Neuronal stem cell (in vitro differentiated cells): ENCODE results near the gene SUSD2.

Experiments used
- DNase-seq: peaks from one replicate; pipeline ENCODE4 v3.0.0-alpha.2; 2013; ENCODE audit warnings: low spot score
- H2AFZ ChIP-seq: one replicate; pipeline ENCODE4 v1.6.1; 2013; ENCODE audit warnings: mild to moderate bottlenecking, low read length, inconsistent platforms
- H2AK5ac ChIP-seq: 2 replicates; pipeline ENCODE4 v1.6.1; 2013; ENCODE audit warnings: low read depth, mild to moderate bottlenecking, inconsistent platforms, low read length, moderate library complexity, mixed read lengths
- H2BK120ac ChIP-seq: 2 replicates; pipeline ENCODE4 v1.6.1; 2013; ENCODE audit warnings: low read depth, mild to moderate bottlenecking, inconsistent platforms, low read length, moderate library complexity, mixed read lengths
- H2BK12ac ChIP-seq: one replicate; pipeline ENCODE4 v1.6.1; 2013; ENCODE audit warnings: low read length, inconsistent platforms
- H2BK15ac ChIP-seq: 2 replicates; pipeline ENCODE4 v1.6.1; 2013; ENCODE audit warnings: mild to moderate bottlenecking, low read length, inconsistent platforms, mixed read lengths
- H2BK5ac ChIP-seq: one replicate; pipeline ENCODE4 v1.6.1; 2013; ENCODE audit warnings: inconsistent platforms, mild to moderate bottlenecking, low read length, moderate library complexity
- H3K14ac ChIP-seq: one replicate; pipeline ENCODE4 v1.6.1; 2013; ENCODE audit warnings: low read length, inconsistent platforms
- H3K18ac ChIP-seq: 2 replicates; pipeline ENCODE4 v1.6.1; 2013; ENCODE audit warnings: low read length, inconsistent platforms
- H3K23ac ChIP-seq: 2 replicates; pipeline ENCODE4 v1.6.1; 2013; ENCODE audit warnings: low read depth, mild to moderate bottlenecking, mixed read lengths, low read length, inconsistent platforms; ENCODE audit not compliant: poor library complexity
- H3K27ac ChIP-seq: replicated peaks from 3 replicates; pipeline ENCODE4 v1.5.1; 2013; ENCODE audit warnings: low read length, inconsistent platforms
- H3K27me3 ChIP-seq, 3 experiments: 2 replicates each; pipeline ENCODE4 v1.6.1; 2013; ENCODE audit warnings: low read length in 3 of 3, mild to moderate bottlenecking in 2 of 3, inconsistent platforms in 1 of 3, low read depth in 1 of 3, mixed read lengths in 1 of 3, moderate library complexity in 1 of 3; ENCODE audit not compliant: control insufficient read depth in 3 of 3, insufficient read depth in 3 of 3
- H3K36me3 ChIP-seq, 2 donors: replicated peaks in 1 of 2; 2 replicates each; pipeline ENCODE4 v1.6.1; 2013; ENCODE audit warnings: low read length in 2 of 2; ENCODE audit not compliant: control insufficient read depth in 2 of 2, insufficient read depth in 2 of 2
- H3K4ac ChIP-seq: 2 replicates; pipeline ENCODE4 v1.6.1; 2013; ENCODE audit warnings: inconsistent platforms, mild to moderate bottlenecking, low read length, moderate library complexity
- H3K4me1 ChIP-seq, 2 donors: 1 replicate in 1 of 2; 2 replicates in 1 of 2; pipeline ENCODE4 v1.6.1; 2013; ENCODE audit warnings: low read length in 2 of 2, low read depth in 1 of 2; ENCODE audit not compliant: control insufficient read depth in 2 of 2, insufficient read depth in 1 of 2
- H3K4me2 ChIP-seq: one replicate; pipeline ENCODE4 v1.6.1; 2013; ENCODE audit warnings: mild to moderate bottlenecking, low read length, inconsistent platforms; ENCODE audit not compliant: insufficient read depth, poor library complexity, severe bottlenecking
- H3K4me3 ChIP-seq, 2 donors: 2 replicates each; pipeline ENCODE4 v1.5.1; 2013; ENCODE audit warnings: low read length in 2 of 2, mild to moderate bottlenecking in 2 of 2, inconsistent platforms in 1 of 2, moderate library complexity in 1 of 2
- H3K79me1 ChIP-seq: one replicate; pipeline ENCODE4 v1.6.1; 2013; ENCODE audit warnings: low read depth, mild to moderate bottlenecking, inconsistent platforms, low read length, moderate library complexity
- H3K9ac ChIP-seq: one replicate; pipeline ENCODE4 v1.6.1; 2013; ENCODE audit warnings: mild to moderate bottlenecking, low read depth, low read length, inconsistent platforms; ENCODE audit not compliant: poor library complexity
- H3K9me3 ChIP-seq, 2 donors: replicated peaks in 1 of 2; 2 replicates each; pipeline versions ENCODE3 to v1.6.1; 2013; ENCODE audit warnings: low read length in 2 of 2, mild to moderate bottlenecking in 2 of 2, inconsistent platforms in 1 of 2, low read depth in 1 of 2, mixed read lengths in 1 of 2, moderate library complexity in 1 of 2; ENCODE audit not compliant: control insufficient read depth in 2 of 2, insufficient read depth in 1 of 2
- H4K8ac ChIP-seq: one replicate; pipeline ENCODE4 v1.6.1; 2013; ENCODE audit warnings: low read depth, mild to moderate bottlenecking, inconsistent platforms, low read length, moderate library complexity
- H4K91ac ChIP-seq: one replicate; pipeline ENCODE4 v1.6.1; 2013; ENCODE audit warnings: low read length, low read depth, mild to moderate bottlenecking, inconsistent platforms; ENCODE audit not compliant: poor library complexity
- WGBS, 2 donors: extraction: QIAGEN DNeasy Blood & Tissue Kit; methylation state at CpG; one replicate each; pipeline ENCODE4 v1.1.7; 2013; ENCODE audit warnings: missing lambda C conversion rate in 2 of 2, mixed read lengths in 1 of 2; ENCODE audit not compliant: insufficient read length in 2 of 2, insufficient replicate concordance in 1 of 2; ENCODE audit errors: extremely low coverage in 2 of 2; 5-methylcytosine and 5-hydroxymethylcytosine counted together

Gene SUSD2

DNA sequence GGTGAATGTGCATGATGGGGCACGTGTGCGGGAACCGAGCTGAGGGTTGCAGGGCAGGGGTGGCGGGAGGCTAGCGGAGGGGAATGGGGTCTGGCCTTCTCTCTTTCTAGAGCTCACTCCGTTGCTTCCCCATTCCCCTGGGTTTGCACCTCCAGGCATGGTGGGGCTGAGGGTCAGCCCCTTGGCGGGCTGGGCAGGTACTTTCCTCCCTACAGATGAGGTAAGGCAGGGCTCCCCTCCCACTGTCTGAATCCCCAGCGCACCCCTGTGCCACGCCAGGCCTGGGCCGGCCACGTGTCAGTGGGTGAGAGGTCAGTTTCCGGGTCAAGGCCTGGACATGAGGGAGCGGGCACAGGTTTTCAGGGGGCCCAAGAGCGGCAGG lies 8.9 kb downstream of the SUSD2 start:
- WGBS, 2 donors, result no CpG with 5 or more reads among the region's 14 CpGs
- H3K23ac ChIP-seq, result no peak overlapping the region
- peaks cover 0 to 2% of the 10 kb centered on the region in 2 donors for H3K9me3 ChIP-seq
- peaks cover 2% of the 10 kb centered on the region for H3K79me1 ChIP-seq
- peak overlapping the region; percentile 71 for H3K14ac ChIP-seq
- peak overlapping the region; percentile 70 for H3K9ac ChIP-seq
- no peak overlapping the region for H3K4me3 ChIP-seq
- H3K36me3 ChIP-seq, result no peaks in the 10 kb centered on the region
- peak overlapping the region; percentile 76 for H2AK5ac ChIP-seq
- H4K91ac ChIP-seq, result no peak overlapping the region
- H3K4me2 ChIP-seq, result no peak overlapping the region
- H2BK5ac ChIP-seq, result peak overlapping the region; percentile 84
- no peak overlapping the region for H3K27ac ChIP-seq
- H2BK15ac ChIP-seq, result peak overlapping the region; percentile 83
- DNase-seq, result no peak
- H3K27me3 ChIP-seq, result no peaks in the 10 kb centered on the region
- no peaks in the 10 kb centered on the region for H3K4me1 ChIP-seq
- peak overlapping the region; percentile 65 for H4K8ac ChIP-seq
- H2BK120ac ChIP-seq, result no peak overlapping the region
- peak overlapping the region; percentile 23 for H3K4ac ChIP-seq
- no peak overlapping the region for H2BK12ac ChIP-seq
- peak overlapping the region; percentile 87 for H3K18ac ChIP-seq
- H2AFZ ChIP-seq, result peak overlapping the region; percentile 71

- no peak overlapping the region for H2BK12ac ChIP-seq
- no peak overlapping the region for H3K14ac ChIP-seq
- no peak overlapping the region for H3K4me3 ChIP-seq
- H3K18ac ChIP-seq, result no peak overlapping the region
- H2BK120ac ChIP-seq, result no peak overlapping the region
- peak overlapping the region; percentile 83 for H2BK15ac ChIP-seq
- no peak overlapping the region for H4K91ac ChIP-seq
- H3K4ac ChIP-seq, result no peak overlapping the region
- H2BK5ac ChIP-seq, result peak overlapping the region; percentile 84
- peaks cover 0 to 2% of the 10 kb centered on the region in 2 donors for H3K9me3 ChIP-seq
- WGBS, 2 donors, result no CpG with 5 or more reads among the region's 8 CpGs
- no peak overlapping the region for H4K8ac ChIP-seq
- H3K4me2 ChIP-seq, result no peak overlapping the region
- H3K79me1 ChIP-seq, result peaks cover 2% of the 10 kb centered on the region
- H3K23ac ChIP-seq, result no peak overlapping the region
- H3K4me1 ChIP-seq, result no peaks in the 10 kb centered on the region
- no peak overlapping the region for H3K9ac ChIP-seq
- no peaks in the 10 kb centered on the region for H3K27me3 ChIP-seq
- no peaks in the 10 kb centered on the region for H3K36me3 ChIP-seq
- peak overlapping the region; percentile 60 for H2AK5ac ChIP-seq
- no peak for DNase-seq
- peak overlapping the region; percentile 11 for H2AFZ ChIP-seq
- no peak overlapping the region for H3K27ac ChIP-seq
Measured at GRCh38 chr22:24190596-24191208, 9.4 kb downstream of the SUSD2 start.

DNA sequence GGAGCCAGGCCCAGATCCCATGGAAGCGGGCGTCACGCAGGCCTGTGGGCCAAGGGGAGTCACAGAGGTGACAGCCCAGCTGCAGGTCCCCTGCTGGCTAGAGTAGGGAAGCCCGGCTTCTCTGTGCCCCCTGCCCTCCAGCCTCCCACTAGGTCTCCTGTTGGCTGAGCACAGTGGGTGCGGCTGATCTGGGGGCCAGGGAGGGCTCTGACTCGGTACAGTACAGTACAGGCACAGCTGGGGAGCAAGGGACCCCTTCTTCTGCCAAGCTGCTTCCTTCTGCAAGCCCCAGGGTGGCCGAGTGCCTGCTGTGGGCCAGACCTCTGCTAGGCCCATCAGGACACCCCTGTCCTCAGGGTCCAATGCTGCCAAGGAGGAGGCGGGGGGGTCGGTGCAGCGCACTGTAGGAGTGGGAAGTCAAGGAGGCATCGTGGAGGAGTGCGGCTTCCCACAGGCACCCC lies 10.1 kb downstream of the SUSD2 start:
- H3K4me2 ChIP-seq, result no peak overlapping the region
- WGBS, 2 donors, result no CpG with 5 or more reads among the region's 12 CpGs

GRCh38 chr22:24191893-24192292 lies 10.6 kb downstream of the SUSD2 start:
- peaks cover 0 to 2% of the 10 kb centered on the region in 2 donors for H3K9me3 ChIP-seq
- H2AFZ ChIP-seq, result no peak overlapping the region
- no peak overlapping the region for H3K4me2 ChIP-seq
- no peak overlapping the region for H2BK5ac ChIP-seq
- WGBS, 2 donors, result no CpG with 5 or more reads among the region's 5 CpGs
- H3K9ac ChIP-seq, result no peak overlapping the region
- H3K4me1 ChIP-seq, result no peaks in the 10 kb centered on the region
- no peak overlapping the region for H3K14ac ChIP-seq
- no peaks in the 10 kb centered on the region for H3K79me1 ChIP-seq
- no peaks in the 10 kb centered on the region for H3K36me3 ChIP-seq
- H3K4me3 ChIP-seq, result no peak overlapping the region
- no peak overlapping the region for H2AK5ac ChIP-seq
- no peak overlapping the region for H2BK120ac ChIP-seq
- H3K4ac ChIP-seq, result no peak overlapping the region
- H3K27ac ChIP-seq, result no peak overlapping the region
- H4K91ac ChIP-seq, result no peak overlapping the region
- H3K18ac ChIP-seq, result no peak overlapping the region
- H2BK12ac ChIP-seq, result no peak overlapping the region
- no peak overlapping the region for H4K8ac ChIP-seq
- no peak for DNase-seq
- H3K23ac ChIP-seq, result no peak overlapping the region
- no peak overlapping the region for H2BK15ac ChIP-seq
- H3K27me3 ChIP-seq, result no peaks in the 10 kb centered on the region

More for the DNA sequence above, 10.1 kb downstream of the SUSD2 start:
- H3K36me3 ChIP-seq, result no peaks in the 10 kb centered on the region
- H2BK12ac ChIP-seq, result no peak overlapping the region
- H2AFZ ChIP-seq, result no peak overlapping the region
- no peak overlapping the region for H3K27ac ChIP-seq
- no peak overlapping the region for H4K8ac ChIP-seq
- DNase-seq, result no peak
- no peak overlapping the region for H2BK120ac ChIP-seq
- no peaks in the 10 kb centered on the region for H3K79me1 ChIP-seq
- no peak overlapping the region for H2BK5ac ChIP-seq
- no peak overlapping the region for H4K91ac ChIP-seq
- peaks cover 0 to 2% of the 10 kb centered on the region in 2 donors for H3K9me3 ChIP-seq
- no peak overlapping the region for H3K18ac ChIP-seq
- H3K4me1 ChIP-seq, result no peaks in the 10 kb centered on the region
- no peak overlapping the region for H2BK15ac ChIP-seq
- peak overlapping the region; percentile 60 for H2AK5ac ChIP-seq
- no peak overlapping the region for H3K14ac ChIP-seq
- H3K23ac ChIP-seq, result no peak overlapping the region
- H3K4me3 ChIP-seq, result no peak overlapping the region
- no peaks in the 10 kb centered on the region for H3K27me3 ChIP-seq
- H3K4ac ChIP-seq, result no peak overlapping the region
- peak overlapping the region; percentile 24 for H3K9ac ChIP-seq
